ENCODE data around the gene CYTH1.

CYTH1 gene

DNA sequence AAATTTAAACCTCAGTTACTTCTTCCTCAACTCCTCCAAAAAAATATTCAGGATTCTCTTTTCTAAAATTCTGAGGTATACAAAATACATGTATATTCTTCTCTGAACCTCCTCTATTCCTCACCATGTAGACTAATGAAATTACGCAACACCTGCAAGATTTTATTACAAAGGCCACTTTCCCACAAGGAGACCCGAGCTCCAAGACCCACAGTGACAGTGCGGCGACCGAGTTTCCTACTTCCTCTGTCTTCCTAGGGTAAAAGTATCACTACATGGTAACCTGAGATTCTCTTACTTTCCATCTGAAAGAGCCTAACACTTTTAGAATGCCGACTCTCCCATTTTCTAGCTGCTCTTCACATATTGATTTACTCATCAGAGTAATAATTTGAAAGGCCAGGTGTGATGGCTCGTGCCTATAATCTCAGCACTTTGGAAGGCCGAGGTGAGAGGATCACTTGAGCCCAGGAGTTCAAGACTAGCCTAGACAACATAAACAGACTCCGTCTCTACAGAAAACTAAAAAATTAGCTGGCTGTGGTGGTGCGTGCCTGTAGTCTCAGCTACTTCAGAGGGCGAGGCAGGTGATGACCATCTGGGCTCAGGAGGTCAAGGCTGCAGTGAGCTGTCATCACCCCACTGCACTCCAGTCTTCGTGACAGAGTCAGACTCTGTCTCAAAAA, 35.7 kb downstream of the CYTH1 start:
- Histone ChIP-seq H3K27me3 (ENCODE audit: insufficient read depth, low read depth) (no peaks in the 10 kb centered on the region), H4K20me1 (ENCODE audit: insufficient read depth) (no peaks in the 10 kb centered on the region), H3K4me3 (IDR thresholded peaks at IDR 0.05; ENCODE audit: insufficient read depth, low read depth, low read length) (no peak overlapping the region), H3K36me3 (ENCODE audit: insufficient read depth) (no peaks in the 10 kb centered on the region), H3K27ac (peak overlapping the region; percentile 86), H3K9ac (no peak overlapping the region; the same call in 1 of the 2 replicates), H3K79me2 (ENCODE audit: insufficient read depth, low read depth) (peaks cover 98% of the 10 kb centered on the region), H3K4me1 (ENCODE audit: low read depth, poor library complexity, severe bottlenecking) (peaks cover 100% of the 10 kb centered on the region), H2AFZ (ENCODE audit: low read depth) (no peak overlapping the region), H3K4me2 (peak overlapping the region; percentile 87)
- TF ChIP-seq, protein P1, sequence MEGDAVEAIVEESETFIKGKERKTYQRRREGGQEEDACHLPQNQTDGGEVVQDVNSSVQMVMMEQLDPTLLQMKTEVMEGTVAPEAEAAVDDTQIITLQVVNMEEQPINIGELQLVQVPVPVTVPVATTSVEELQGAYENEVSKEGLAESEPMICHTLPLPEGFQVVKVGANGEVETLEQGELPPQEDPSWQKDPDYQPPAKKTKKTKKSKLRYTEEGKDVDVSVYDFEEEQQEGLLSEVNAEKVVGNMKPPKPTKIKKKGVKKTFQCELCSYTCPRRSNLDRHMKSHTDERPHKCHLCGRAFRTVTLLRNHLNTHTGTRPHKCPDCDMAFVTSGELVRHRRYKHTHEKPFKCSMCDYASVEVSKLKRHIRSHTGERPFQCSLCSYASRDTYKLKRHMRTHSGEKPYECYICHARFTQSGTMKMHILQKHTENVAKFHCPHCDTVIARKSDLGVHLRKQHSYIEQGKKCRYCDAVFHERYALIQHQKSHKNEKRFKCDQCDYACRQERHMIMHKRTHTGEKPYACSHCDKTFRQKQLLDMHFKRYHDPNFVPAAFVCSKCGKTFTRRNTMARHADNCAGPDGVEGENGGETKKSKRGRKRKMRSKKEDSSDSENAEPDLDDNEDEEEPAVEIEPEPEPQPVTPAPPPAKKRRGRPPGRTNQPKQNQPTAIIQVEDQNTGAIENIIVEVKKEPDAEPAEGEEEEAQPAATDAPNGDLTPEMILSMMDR (conservative IDR thresholded peaks at IDR 0.05; ENCODE audit: low read depth, low read length): no peak

DNA sequence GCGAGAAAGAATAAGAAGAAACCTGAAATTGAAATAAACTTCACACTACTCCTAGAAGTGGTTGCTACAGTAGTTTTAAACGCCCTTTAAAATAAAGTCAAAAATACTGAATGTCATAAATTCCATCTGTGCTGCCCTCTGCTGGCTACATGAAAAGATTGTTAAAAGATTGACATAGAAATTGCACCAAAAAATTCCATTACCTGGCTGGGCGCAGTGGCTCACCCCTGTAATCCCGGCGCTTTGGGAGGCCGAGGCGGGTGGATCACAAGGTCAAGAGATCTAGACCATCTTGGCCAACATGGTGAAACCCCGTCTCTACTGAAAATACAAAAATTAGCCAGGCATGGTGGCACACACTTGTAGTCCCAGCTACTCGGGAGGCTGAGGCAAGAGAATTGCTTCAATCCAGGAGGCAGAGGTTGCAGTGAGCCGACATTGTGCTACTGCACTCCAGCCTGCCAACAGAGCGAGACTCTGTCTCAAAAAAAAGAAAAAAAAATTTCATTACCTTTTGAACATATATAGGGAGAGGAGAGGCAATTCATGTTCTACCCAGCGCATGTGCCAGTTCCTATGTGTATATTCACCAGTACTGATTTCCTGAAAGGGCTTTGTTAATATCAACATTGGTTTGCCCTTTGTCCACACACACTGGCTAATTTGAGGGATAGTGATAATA, 36.5 kb downstream of the CYTH1 start:
- Histone ChIP-seq H4K20me1 (ENCODE audit: insufficient read depth) (no peaks in the 10 kb centered on the region), H3K9ac (no peak overlapping the region)

DNA sequence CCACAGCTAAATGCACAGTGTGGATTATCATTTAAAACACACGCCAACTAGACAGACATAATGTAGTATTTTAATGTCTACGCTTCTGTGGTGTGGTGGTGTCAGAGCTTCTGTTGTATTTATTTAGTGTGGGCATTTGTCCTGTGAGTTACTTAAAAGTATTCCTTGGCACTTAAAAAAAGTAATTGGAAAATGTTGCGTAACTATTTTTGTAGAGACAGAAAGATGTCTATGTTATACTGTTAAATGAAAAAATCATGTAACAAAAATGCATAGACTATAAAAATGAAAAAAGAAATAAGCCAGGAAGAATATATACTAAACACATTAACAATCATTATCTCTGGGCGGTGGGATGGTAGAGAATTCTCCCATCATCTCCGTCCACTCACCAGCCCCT, 39.2 kb downstream of the CYTH1 start:
- no peaks in the 10 kb centered on the region for H3K27me3 ChIP-seq (ENCODE audit: insufficient read depth, low read depth)
- H3K27ac ChIP-seq: no peak overlapping the region
- peaks cover 100% of the 10 kb centered on the region for H3K4me1 ChIP-seq (ENCODE audit: low read depth, poor library complexity, severe bottlenecking)
- TF ChIP-seq, protein P1 (conservative IDR thresholded peaks at IDR 0.05; ENCODE audit: low read depth, low read length): no peak
- H3K4me2 ChIP-seq: no peak overlapping the region
- no peak overlapping the region for H3K9ac ChIP-seq
- H3K79me2 ChIP-seq (ENCODE audit: insufficient read depth, low read depth): peaks cover 100% of the 10 kb centered on the region
- H3K36me3 ChIP-seq (ENCODE audit: insufficient read depth): no peaks in the 10 kb centered on the region
- no peak overlapping the region for H2AFZ ChIP-seq (ENCODE audit: low read depth)
- no peak overlapping the region for H3K4me3 ChIP-seq (IDR thresholded peaks at IDR 0.05; ENCODE audit: insufficient read depth, low read depth, low read length)
- no peaks in the 10 kb centered on the region for H4K20me1 ChIP-seq (ENCODE audit: insufficient read depth)

More for the DNA sequence above, 36.5 kb downstream of the CYTH1 start:
- Histone ChIP-seq H3K4me2 (peak overlapping the region; percentile 87), H3K27me3 (ENCODE audit: insufficient read depth, low read depth) (no peaks in the 10 kb centered on the region), H3K4me3 (IDR thresholded peaks at IDR 0.05; ENCODE audit: insufficient read depth, low read depth, low read length) (no peak overlapping the region), H2AFZ (ENCODE audit: low read depth) (no peak overlapping the region), H3K79me2 (ENCODE audit: insufficient read depth, low read depth) (peaks cover 98% of the 10 kb centered on the region), H3K4me1 (ENCODE audit: low read depth, poor library complexity, severe bottlenecking) (peaks cover 100% of the 10 kb centered on the region), H3K36me3 (ENCODE audit: insufficient read depth) (no peaks in the 10 kb centered on the region), H3K27ac (peak overlapping the region; percentile 18; the same call in 1 of the 2 replicates)
- TF ChIP-seq, protein P1 (conservative IDR thresholded peaks at IDR 0.05; ENCODE audit: low read depth, low read length): peak; percentile 91

DNA sequence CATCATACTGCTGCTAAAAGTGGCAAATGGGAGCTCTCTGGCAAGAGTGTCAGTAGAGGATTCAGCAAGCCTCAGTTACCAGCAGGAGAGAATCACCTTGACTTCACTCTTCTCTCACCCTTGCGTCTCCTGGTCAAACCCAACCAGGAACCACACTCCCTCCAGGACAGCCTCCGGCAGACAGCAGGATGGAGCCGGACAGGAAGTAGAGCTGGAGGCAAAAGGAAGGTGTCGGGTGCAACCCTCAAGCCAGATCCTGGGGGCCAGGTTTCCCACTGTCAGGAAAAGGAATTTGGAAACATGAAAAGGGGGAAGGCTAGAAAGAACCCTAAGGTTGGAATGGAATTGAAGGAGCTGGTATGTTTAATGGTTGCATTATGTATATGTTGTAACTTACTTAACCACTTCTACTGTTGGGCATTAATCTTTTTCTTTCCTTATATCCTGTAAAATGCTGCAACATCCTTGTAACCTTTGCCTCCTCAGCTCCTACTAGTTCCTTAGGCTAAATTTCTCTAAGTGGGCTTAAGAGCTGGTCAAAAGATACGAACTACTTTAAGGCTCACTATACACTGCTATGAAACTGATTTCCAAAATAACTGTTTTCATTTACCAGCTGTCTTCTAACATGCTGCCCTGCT, 40.3 kb downstream of the CYTH1 start:
- Histone ChIP-seq H3K4me3 (IDR thresholded peaks at IDR 0.05; ENCODE audit: insufficient read depth, low read depth, low read length) (no peak overlapping the region), H3K79me2 (ENCODE audit: insufficient read depth, low read depth) (peaks cover 100% of the 10 kb centered on the region), H2AFZ (ENCODE audit: low read depth) (no peak overlapping the region), H3K27ac (no peak overlapping the region), H3K27me3 (ENCODE audit: insufficient read depth, low read depth) (no peaks in the 10 kb centered on the region), H3K9ac (no peak overlapping the region), H3K36me3 (ENCODE audit: insufficient read depth) (no peaks in the 10 kb centered on the region), H4K20me1 (ENCODE audit: insufficient read depth) (no peaks in the 10 kb centered on the region), H3K4me2 (no peak overlapping the region; the same call in 1 of the 2 replicates), H3K4me1 (ENCODE audit: low read depth, poor library complexity, severe bottlenecking) (peaks cover 100% of the 10 kb centered on the region)
- TF ChIP-seq, protein P1 (conservative IDR thresholded peaks at IDR 0.05; ENCODE audit: low read depth, low read length): no peak

All from KMS-11 (cell line).